ENCODE data around the gene GNB3. TPM values are rescaled to one million over a fixed set of nuclear protein-coding genes. Genes with fewer than 3 reads are reported as not detected.
A peak's percentile ranks its signal among the peaks of the same experiment; 100 is the strongest.
"Not testable (repeated sequence)": the region's sequence is repeated elsewhere in the genome, so short reads cannot be mapped to it uniquely, and the experiment has no call there.

The GNB3 gene
- total RNA-seq, 1 donor = 1.9 TPM

DNA sequence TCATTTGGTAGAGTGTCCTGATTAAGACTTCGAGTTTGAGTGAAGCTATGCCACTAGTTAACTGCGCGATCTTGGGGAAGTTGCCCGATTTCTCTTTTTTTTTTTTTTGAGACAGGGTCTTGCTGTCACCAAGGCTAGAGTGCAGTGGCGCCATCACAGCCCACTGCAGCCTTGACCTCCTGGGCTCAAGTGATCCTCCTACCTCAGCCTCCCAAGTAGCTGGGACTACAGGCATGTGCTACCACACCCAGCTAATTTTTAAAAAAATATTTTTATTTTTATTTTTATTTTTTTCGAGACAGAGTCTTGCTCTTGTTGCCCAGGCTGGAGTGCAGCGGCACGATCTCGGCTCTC lies 33.3 kb downstream of the GNB3 start:
- DNase-seq (ENCODE audit: low read depth in 2 of 3, low spot score in 2 of 3) = not testable (repeated sequence)

- DNase-seq (ENCODE audit: low read depth in 2 of 3, low spot score in 2 of 3) = not testable (repeated sequence)
Observed at GRCh38 chr12:6879824-6880223, 39.1 kb downstream of the GNB3 start.

DNA sequence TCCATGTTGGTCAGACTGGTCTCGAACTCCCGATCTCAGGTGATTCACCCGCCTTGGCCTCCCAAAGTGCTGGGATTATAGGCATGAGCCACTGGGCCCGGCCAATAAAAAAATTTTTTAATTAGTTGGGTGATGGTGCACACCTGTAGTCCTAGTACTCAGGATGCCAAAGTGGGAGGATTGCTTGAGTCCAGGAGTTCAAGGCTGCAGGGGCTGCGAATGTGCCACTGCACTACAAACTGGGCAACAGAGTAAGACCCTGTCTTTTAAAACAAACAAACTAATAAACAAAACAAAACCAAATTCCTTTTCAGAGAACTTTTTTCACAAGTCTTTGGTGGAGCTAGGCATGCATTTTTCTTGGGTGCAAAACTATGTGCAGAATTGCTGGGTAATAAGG lies 42.5 kb downstream of the GNB3 start:
- DNase-seq (ENCODE audit: low read depth in 2 of 3, low spot score in 2 of 3) = no peak

DNA sequence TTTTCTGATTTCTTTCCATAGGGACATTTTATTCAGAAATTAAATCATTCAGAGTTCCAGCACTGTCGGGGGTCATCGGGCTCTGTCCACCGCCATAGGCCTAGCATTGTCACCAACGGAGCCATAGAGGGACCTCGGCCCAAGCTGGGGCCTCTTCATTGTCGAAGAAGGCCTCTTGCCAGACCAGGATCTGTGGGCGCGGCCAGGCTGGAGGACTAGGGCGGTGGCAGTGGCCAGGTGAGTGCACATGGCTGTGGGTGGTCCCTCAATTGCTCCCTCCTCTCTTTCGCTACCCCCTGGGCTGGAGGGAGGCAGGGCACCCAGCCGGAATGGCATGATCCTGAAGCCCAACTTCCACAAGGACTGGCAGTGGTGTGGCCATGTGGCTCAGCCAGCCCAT lies 43.0 kb downstream of the GNB3 start:
- no peak for DNase-seq (ENCODE audit: low read depth in 2 of 3, low spot score in 2 of 3)

GRCh38 chr12:6884539-6884938 lies 43.8 kb downstream of the GNB3 start:
- DNase-seq (ENCODE audit: low read depth in 2 of 3, low spot score in 2 of 3) = no peak

DNA sequence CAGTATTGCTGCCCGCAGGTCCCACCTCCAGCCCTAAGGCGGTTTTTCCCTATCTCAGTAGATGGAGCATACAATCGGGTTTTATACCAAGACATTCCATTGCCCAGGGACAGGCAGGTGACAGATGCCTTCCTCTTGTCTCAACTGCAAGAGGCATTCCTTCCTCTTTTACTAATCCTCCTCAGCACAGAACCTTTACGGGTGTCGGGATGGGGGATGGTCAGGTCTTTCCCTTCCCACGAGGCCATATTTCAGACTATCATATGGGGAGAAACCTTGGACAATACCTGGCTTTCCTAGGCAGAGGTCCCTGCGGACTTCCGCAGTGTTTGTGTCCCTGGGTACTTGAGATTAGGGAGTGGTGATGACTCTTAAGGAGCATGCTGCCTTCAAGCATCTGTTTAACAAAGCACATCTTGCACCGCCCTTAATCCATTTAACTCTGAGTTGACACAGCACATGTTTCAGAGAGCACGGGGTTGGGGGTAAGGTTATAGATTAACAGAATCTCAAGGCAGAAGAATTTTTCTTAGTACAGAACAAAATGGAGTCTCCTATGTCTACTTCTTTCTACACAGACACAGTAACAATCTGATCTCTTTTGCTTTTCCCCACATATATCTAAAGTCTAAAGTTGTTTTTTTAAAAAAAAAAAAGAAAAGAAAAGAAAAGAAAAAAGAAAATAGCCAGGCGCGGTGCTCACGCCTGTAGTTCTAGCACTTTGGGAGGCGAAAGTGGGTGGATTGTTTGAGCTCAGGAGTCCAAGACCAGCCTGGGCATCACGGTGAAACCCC lies 45.7 kb downstream of the GNB3 start:
- not testable (repeated sequence) for DNase-seq (ENCODE audit: low read depth in 2 of 3, low spot score in 2 of 3)

- DNase-seq (ENCODE audit: low read depth in 2 of 3, low spot score in 2 of 3) = no peak
Observed at GRCh38 chr12:6887460-6887859, 46.7 kb downstream of the GNB3 start.

GRCh38 chr12:6888360-6888759 lies 47.6 kb downstream of the GNB3 start:
- DNase-seq (ENCODE audit: low read depth in 2 of 3, low spot score in 2 of 3) = no peak

- DNase-seq (ENCODE audit: low read depth in 2 of 3, low spot score in 2 of 3) = not testable (repeated sequence)
Observed at GRCh38 chr12:6888794-6889193, 48.1 kb downstream of the GNB3 start.

GRCh38 chr12:6889775-6890573 lies 49.2 kb downstream of the GNB3 start:
- not testable (repeated sequence) for DNase-seq (ENCODE audit: low read depth in 2 of 3, low spot score in 2 of 3)

- peak; percentile 95 to 98 (median 97) for DNase-seq (ENCODE audit: low read depth in 2 of 3, low spot score in 2 of 3)
Observed at GRCh38 chr12:6890789-6891645, 50.3 kb downstream of the GNB3 start.

- DNase-seq (ENCODE audit: low read depth in 2 of 3, low spot score in 2 of 3) = no peak
Observed at GRCh38 chr12:6891646-6892001, 50.9 kb downstream of the GNB3 start.

GRCh38 chr12:6892683-6893082 lies 52.0 kb downstream of the GNB3 start:
- DNase-seq (ENCODE audit: low read depth in 2 of 3, low spot score in 2 of 3) = not testable (repeated sequence)

DNA sequence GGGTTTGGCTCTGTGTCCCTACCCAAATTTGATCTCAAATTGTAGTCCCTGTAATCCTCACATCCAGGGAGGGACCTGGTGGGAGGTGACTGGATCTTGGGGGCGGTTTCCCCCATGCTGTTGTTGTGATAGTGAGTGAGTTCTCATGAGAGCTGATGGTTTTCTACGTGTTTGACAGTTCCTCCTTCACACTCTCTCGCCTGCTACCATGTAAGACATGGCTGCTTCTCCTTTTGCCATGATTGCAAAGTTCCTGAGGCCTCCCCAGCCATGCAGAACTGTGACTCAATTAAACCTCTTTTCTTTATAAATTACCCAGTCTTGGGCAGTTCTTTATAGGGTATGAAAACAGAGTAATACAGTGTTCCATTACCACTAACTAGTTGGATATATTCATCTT lies 53.6 kb downstream of the GNB3 start:
- no peak for DNase-seq (ENCODE audit: low read depth in 2 of 3, low spot score in 2 of 3)

Other genes starting within 250 kb of the GNB3 start
- gene CHD4, start 233.5 kb upstream of the GNB3 start, total RNA-seq = 305 TPM
- 3.8 TPM for gene LPAR5, start 205.0 kb upstream of the GNB3 start, total RNA-seq
- gene ACRBP, start 193.5 kb upstream of the GNB3 start, total RNA-seq = 15.9 TPM
- gene ING4, start 177.8 kb upstream of the GNB3 start, total RNA-seq = 57.6 TPM
- gene ZNF384, start 151.6 kb upstream of the GNB3 start, total RNA-seq = 48.7 TPM
- under 0.01 TPM for gene PIANP, start 140.1 kb upstream of the GNB3 start, total RNA-seq
- 55.7 TPM for gene COPS7A, start 116.9 kb upstream of the GNB3 start, total RNA-seq
- 213 TPM for gene MLF2, start 87.8 kb upstream of the GNB3 start, total RNA-seq
- gene PTMS, start 74.6 kb upstream of the GNB3 start, total RNA-seq = 27.7 TPM
- 12.1 TPM for gene LAG3, start 68.4 kb upstream of the GNB3 start, total RNA-seq
- 3.8 TPM for gene CD4, start 51.4 kb upstream of the GNB3 start, total RNA-seq
- gene GPR162, start 19.1 kb upstream of the GNB3 start, total RNA-seq = 29.6 TPM
- 13.2 TPM for gene P3H3, start 12.5 kb upstream of the GNB3 start, total RNA-seq
- gene CDCA3, start 10.4 kb downstream of the GNB3 start, total RNA-seq = 3.5 TPM
- 78.1 TPM for gene USP5, start 11.2 kb downstream of the GNB3 start, total RNA-seq
- gene TPI1, start 26.6 kb downstream of the GNB3 start, total RNA-seq = 440 TPM
- 10.8 TPM for gene SPSB2, start 32.4 kb downstream of the GNB3 start, total RNA-seq
- gene LRRC23, start 63.9 kb downstream of the GNB3 start, total RNA-seq = 16.2 TPM
- 14.0 TPM for gene ENO2, start 73.7 kb downstream of the GNB3 start, total RNA-seq
- gene ATN1, start 87.0 kb downstream of the GNB3 start, total RNA-seq = 25.0 TPM
- gene RNU7-1, start 102.9 kb downstream of the GNB3 start, total RNA-seq = not detected
- 336 TPM for gene C12orf57, start 103.1 kb downstream of the GNB3 start, total RNA-seq
- gene PTPN6, start 110.4 kb downstream of the GNB3 start, total RNA-seq = 403 TPM
- 344 TPM for gene PHB2, start 129.7 kb downstream of the GNB3 start, total RNA-seq
- 22.4 TPM for gene EMG1, start 130.0 kb downstream of the GNB3 start, total RNA-seq
- gene LPCAT3, start 177.6 kb downstream of the GNB3 start, total RNA-seq = 33.1 TPM
- gene C1S, start 219.8 kb downstream of the GNB3 start, total RNA-seq = 0.81 TPM

Measured in hematopoietic multipotent progenitor cell (in vitro differentiated cells).